ENCODE data around the gene GNG13. TPM values are rescaled to one million over a fixed set of nuclear protein-coding genes. Genes with fewer than 3 reads are reported as not detected.

GNG13 gene
- total and polyA plus RNA-seq, 2 donors (not counting 3 experiments of a cell fraction or from before 2014, with no cell fraction given) = not detected

DNA sequence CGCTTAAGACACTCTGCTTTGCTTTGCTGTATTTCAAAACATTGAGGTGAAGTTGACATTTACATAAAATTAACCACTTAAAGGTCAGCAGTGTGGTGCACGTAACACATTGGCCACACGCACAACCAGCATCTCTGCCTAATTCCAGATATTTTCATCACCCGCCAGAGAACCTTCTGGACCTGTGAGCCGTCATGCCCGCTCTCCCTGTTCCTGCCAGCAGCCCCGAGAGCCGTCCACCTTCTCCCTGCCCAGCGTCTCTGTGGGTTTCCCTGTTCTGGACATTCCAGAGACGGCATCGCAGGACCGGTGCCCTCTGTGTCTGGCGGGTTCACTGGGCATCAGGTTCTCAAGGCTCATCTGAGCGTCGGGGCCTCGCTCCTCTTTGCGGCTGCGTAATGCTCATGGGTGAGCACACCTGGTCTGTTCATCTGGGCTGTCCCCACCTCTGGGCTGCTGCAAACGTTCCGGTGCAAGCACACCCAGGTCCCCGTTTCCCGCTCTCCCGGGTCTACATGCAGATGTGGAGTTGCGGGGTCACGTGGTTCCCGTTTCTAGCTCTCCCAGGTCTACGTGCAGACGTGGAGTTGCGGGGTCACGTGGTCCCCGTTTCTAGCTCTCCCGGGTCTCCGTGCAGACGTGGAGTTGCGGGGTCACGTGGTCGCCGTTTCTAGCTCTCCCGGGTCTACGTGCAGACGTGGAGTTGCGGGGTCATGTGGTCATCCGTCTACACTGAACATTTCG is 48.1 kb upstream of the GNG13 start:
- POLR2A ChIA-PET = no interaction called here
- DNase-seq (ENCODE audit: low read depth, low spot score) (no peak), FAIRE-seq (no peak)
- Histone ChIP-seq H3K36me3 (ENCODE audit: control insufficient read depth in 2 of 2, extremely low read depth in 1 of 2, insufficient read depth in 2 of 2, low read length in 2 of 2) (no peaks in the 10 kb centered on the region), H3K27ac (ENCODE audit: insufficient read depth, low read depth, low read length) (no peak overlapping the region), H3K79me2 (ENCODE audit: control insufficient read depth, insufficient read depth, low read length) (no peaks in the 10 kb centered on the region), H3K9ac (replicated peaks; ENCODE audit: extremely low read depth, insufficient read depth, low read length) (no peak overlapping the region), H3K4me3 (replicated peaks in 1 of 3; ENCODE audit: insufficient read depth in 1 of 3, low read depth in 1 of 3, low read length in 3 of 3) (no peak overlapping the region), H3K9me1 (replicated peaks; ENCODE audit: control insufficient read depth, extremely low read depth, insufficient read depth, low read length) (no peaks in the 10 kb centered on the region), H3K27me3 (ENCODE audit: control insufficient read depth in 2 of 2, insufficient read depth in 2 of 2, low read length in 2 of 2) (no peaks in the 10 kb centered on the region), H3K4me1 (ENCODE audit: control insufficient read depth, extremely low read depth, insufficient read depth, low read length) (no peaks in the 10 kb centered on the region), H4K20me1 (replicated peaks; ENCODE audit: control insufficient read depth, extremely low read depth, insufficient read depth, low read length) (no peaks in the 10 kb centered on the region), H3K9me3 (replicated peaks; ENCODE audit: control insufficient read depth, insufficient read depth, low read length) (peaks cover 3% of the 10 kb centered on the region), H3K4me2 (ENCODE audit: insufficient read depth, low read length) (no peak overlapping the region), H2AFZ (ENCODE audit: low read depth, low read length) (no peak overlapping the region)
- dilution Hi-C loops (cut with MboI; ENCODE audit: extremely low pct_ligation_motif_present, low sequenced_read_pairs) = no loop called here
- TF ChIP-seq POLR2A (IDR thresholded peaks at IDR 0.05; ENCODE audit: low read depth, low read length) = no peak
- TF ChIP-seq, protein P1, sequence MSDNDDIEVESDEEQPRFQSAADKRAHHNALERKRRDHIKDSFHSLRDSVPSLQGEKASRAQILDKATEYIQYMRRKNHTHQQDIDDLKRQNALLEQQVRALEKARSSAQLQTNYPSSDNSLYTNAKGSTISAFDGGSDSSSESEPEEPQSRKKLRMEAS (IDR thresholded peaks at IDR 0.05; ENCODE audit: insufficient read depth, insufficient read length) = no peak
- no peak for TF ChIP-seq JUN (IDR thresholded peaks at IDR 0.05; ENCODE audit: borderline replicate concordance, insufficient read depth, insufficient read length, low read depth)
- TF ChIP-seq FOS (IDR thresholded peaks at IDR 0.05; ENCODE audit: borderline replicate concordance, insufficient read depth, low read length) = no peak
- TF ChIP-seq POLR2AphosphoS5 (IDR thresholded peaks at IDR 0.05; ENCODE audit: insufficient read depth, low read depth, low read length) = no peak
- TF ChIP-seq, protein P2, sequence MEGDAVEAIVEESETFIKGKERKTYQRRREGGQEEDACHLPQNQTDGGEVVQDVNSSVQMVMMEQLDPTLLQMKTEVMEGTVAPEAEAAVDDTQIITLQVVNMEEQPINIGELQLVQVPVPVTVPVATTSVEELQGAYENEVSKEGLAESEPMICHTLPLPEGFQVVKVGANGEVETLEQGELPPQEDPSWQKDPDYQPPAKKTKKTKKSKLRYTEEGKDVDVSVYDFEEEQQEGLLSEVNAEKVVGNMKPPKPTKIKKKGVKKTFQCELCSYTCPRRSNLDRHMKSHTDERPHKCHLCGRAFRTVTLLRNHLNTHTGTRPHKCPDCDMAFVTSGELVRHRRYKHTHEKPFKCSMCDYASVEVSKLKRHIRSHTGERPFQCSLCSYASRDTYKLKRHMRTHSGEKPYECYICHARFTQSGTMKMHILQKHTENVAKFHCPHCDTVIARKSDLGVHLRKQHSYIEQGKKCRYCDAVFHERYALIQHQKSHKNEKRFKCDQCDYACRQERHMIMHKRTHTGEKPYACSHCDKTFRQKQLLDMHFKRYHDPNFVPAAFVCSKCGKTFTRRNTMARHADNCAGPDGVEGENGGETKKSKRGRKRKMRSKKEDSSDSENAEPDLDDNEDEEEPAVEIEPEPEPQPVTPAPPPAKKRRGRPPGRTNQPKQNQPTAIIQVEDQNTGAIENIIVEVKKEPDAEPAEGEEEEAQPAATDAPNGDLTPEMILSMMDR (IDR thresholded peaks at IDR 0.05; ENCODE audit: extremely low read depth in 1 of 2, insufficient read depth in 1 of 2, low read depth in 1 of 2, low read length in 2 of 2) = no peak
- TF ChIP-seq EZH2 (IDR thresholded peaks at IDR 0.05; ENCODE audit: borderline replicate concordance, low read depth, low read length, severe bottlenecking) = no peak
- CTCF ChIA-PET = no interaction called here
- BruUV-seq (replicated peaks) = no TSS peak
- intact Hi-C loops (cut with micrococcal nuclease) = no loop called here
